ENCODE results near the gene MRRF.
"Not testable (repeated sequence)": the region's sequence is repeated elsewhere in the genome, so short reads cannot be mapped to it uniquely, and the experiment has no call there.

The MRRF gene

DNA sequence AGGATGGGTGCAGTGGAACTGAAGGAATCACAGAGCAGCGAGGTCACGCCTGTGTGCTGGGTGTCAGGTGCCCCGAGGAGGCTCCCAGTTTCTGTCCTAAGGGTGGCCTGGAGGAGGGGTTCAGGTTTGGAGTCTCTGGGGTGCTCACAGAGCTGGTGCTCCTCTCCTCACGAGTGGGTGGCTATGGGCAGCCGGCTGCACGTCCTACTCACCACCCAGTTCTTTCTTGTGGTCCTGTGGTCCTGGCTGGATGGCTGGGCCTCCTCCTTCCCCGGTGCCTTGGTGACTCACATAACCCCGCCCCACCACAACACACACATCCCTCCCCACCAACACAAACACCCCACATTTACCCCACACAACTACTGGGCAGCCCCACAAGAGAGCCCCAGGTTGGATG, 96.2 kb downstream of the MRRF start:
- DNase-seq (ENCODE audit: low spot score), result no peak

DNA sequence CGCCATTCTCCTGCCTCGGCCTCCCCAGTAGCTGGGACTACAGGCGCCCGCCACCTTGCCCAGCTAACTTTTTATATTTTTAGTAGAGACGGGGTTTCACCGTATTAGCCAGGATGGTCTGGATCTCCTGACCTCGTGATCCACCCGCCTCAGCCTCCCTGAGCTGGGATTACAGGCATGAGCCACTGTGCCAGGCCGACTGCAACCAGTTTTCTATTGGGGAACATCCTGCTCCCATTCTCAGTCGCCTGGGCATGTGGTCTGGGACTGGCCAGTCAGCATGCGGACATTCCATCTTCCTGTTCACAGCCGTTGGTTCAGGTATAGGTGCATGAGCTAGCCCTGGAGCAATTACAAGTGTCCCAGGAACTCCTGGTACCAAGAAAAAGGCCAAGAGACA, 98.4 kb downstream of the MRRF start:
- DNase-seq (ENCODE audit: low spot score), result not testable (repeated sequence)

DNA sequence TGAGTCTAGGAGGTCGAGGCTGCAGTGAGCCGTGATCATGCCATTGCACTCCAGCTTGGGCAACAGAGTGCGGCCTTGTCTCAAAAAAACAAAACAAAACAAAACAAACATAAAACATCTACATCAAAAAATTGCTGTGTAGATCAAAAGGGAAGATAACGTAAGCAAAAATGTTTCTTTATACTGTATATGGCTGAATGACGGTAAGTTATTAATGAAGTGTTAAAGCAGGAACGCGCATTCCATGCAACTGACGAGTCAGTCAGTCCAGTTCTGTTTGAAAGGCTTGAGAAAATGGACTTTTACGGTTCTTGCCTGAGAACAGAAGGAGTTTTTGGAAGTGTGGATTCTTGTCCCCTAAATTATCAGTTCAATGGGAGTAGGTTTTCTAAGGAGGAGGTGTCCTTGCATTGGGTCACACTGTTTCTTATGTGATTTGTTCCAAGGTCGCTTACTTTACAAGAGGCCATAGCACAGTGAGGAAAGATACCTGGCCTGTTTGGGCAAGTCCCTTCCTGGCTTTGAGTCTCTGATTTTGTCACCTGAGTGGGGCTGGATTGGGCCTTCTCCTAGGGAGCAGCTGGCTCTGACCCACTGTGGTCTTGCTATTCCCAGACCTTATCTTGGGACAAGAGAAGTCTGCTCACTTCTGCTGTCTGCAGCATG, 99.6 kb downstream of the MRRF start:
- DNase-seq (ENCODE audit: low spot score), result no peak

DNA sequence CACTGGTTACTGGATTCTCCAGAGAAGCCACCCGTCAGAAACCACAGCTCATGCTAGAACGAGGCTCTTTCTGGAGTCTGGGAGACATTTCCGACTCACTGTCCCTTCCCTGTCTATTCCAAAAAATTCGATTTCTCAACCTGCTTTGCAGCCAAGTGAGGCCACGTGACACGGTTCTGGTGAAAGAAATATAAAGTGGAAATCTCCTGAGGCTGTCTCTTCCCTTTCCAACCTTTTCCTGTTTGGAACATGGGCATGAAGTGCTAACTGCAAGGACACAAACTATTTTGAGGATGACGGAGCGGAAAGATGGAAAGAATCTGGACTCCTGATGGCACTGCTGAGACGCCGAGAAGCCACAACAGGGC, 100.1 kb downstream of the MRRF start:
- DNase-seq (ENCODE audit: low spot score), result no peak

DNA sequence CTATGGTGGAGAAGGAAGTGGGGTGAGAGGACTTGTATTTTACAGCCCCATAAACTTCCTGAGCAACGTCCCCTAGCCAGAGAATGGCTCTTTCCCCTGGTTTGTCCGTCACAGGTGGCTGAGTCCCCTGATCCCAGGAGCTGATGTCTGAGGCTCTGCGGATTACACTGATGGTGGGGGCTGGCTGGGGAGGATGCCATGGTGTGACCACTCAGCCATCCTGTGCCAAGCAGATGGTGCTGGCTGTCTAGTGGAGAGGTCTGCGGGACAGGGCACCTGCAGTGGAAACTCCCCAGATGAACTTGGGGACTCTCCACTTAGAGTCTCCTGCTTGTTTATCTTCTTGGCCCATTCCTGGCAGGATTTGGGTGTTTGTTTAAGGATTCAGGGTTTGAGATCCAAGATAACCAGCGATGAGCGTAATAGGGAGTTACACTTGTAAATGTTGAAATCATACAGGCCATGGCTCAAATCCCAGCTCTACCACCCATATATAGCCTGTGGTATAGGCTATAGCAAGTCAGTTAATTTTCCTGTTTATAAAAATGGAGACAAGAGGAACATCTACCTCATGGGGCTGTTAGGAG, 101.5 kb downstream of the MRRF start:
- no peak for DNase-seq (ENCODE audit: low spot score)

DNA sequence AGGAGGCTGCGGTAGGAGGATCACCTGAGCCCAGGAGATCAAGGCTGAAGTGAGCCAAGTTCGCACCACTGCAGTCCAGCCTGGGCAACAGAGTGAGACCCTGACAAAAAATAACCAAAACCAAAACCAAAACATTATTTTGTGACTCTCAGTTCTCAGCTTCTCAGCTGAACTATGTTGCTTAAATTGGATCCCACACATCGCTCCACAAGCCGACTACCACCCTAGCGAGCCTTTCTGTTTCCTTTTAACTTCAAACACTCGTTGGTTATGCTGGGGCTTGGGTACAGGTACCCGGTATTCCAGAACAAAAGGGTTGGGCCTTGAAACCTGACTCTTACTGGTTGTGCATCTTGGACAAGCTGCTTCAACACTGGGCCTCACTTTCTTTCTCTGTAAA, 102.4 kb downstream of the MRRF start:
- DNase-seq (ENCODE audit: low spot score), result no peak

DNA sequence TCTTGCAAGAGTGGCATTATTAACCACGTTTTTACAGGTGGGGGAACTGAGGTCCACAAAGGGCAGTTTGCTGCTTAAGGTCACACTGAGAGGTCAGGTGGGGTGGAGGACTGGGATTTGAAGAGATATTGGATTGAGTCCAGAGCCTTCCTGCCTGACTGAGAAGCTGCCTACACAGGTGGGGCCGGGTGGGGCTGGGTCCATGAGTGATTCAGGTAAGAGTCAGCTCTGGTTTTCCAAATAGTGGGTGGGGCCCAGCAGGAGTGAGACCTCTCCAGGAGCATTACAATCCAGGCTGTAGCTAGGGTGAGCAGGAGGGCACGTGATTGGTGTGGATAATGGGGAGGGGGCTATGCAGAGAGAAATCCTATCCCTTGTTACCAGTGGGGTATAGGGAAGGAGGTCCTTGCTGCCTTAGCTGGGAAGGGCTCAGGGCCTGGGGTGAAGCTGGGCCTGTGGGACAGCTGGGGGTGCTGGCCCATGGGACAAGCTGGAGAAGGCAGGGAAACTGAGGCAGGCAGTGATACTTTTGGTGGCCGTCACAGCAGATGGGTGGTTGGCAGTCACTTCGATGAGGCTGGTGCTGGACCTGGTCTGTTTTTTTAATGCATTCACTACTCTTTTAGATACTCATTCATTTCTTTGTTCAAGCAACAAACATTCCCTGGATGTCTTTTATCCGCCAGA, 103.2 kb downstream of the MRRF start:
- DNase-seq (ENCODE audit: low spot score), result no peak

DNA sequence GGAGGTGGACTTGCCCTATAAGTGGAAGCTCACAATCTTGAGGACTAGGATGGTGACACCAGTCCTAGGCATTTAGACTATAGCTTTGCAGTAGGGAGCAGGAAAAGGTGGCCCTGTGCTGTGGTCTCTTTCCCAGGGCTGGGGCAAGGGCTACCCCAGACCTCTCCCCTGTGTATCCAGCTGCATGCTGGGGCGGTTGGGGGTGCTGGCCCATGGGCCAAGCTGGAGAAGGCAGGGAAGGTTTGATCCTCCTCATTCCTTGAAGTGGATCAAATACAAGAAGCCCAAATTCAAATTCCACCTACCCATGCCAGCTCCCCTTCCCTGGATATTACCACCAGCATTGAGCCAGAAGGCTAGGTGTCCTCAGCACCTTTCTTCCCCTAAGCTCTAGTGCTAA, 104.0 kb downstream of the MRRF start:
- no peak for DNase-seq (ENCODE audit: low spot score)

DNA sequence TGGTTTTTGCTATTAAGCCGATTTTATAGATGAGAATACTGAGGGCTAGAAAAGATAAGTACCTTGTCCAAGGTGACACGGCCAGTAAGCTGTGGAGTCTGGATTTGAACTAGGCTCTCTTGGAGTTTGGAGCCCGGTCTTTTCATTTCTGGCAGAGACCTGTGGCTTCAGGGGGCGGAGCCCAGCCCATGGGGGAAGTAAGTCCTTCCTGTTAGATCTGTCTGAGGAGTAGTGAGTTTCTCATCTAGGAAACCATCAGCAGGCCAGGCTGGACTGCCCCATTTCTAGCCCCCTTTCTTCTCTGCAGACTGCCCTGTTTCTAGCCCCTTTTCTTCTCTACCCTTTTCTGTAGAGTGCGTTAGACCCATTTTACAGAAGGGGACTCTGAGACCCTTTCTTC, 105.6 kb downstream of the MRRF start:
- DNase-seq (ENCODE audit: low spot score), result no peak

DNA sequence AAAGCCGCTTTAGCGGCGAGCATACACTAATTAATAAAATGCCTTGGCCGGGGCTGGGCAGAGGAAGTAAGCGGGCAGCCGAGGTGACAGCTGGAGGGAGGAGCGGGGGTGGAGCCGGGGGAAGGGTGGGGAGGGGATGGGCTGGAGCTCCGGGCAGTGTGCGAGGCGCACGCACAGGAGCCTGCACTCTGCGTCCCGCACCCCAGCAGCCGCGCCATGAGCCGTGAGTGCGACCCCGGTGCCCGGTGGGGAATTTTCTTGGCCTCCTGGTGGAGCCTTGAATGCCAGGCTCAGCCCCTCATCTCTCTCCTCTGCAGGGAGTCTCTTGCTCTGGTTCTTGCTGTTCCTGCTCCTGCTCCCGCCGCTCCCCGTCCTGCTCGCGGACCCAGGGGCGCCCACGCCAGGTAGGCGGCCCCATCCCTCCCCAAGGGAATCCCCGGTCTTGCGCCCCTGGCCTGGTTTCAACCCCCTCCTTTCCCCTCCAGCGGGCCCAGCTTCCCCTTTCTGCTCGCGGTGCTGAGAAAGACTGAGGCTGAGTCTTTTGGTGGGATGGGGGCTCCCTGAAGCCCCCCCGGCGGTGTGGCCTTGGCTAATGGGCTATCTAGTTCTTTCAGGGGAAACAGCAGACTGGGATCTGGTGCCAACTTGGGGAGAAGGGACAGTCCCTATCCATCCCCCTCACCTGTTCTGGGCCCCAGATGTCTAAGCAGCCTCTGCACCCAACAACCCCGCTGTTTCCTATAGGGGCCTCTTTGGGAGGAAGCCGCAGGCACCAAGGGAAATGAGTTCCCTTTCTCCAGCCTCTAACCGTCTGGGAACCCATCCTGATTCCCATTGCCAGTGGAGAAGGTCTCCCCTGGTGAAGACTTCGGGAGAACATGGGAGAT, 106.4 kb downstream of the MRRF start, which contains the start of gene PTGS1:
Gene PTGS1, plus strand, starts transcription at position 156 of the 887 bp plus-strand sequence. Its CDS starts 61 bp downstream, at position 217.
- DNase-seq (ENCODE audit: low spot score), result no peak

DNA sequence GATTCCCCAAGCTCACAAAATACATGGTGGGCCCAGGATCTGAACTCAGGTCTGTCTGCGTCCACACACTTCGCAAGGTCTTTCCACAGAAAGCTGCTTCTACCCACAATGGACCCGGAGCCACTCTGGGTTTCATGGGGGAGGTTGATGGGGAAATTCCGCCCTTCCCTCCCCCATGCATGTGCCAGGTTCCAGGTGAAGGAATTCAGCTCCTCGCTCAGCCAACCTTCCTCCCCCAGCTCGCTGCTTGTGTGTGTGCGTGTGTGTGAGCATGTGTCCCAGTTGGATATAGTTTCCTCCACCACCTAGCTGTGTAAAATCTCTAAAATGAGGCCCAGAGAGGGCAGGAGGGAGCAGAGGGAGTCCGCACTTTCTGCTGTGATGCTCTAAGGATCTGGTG, 107.2 kb downstream of the MRRF start:
- no peak for DNase-seq (ENCODE audit: low spot score)

DNA sequence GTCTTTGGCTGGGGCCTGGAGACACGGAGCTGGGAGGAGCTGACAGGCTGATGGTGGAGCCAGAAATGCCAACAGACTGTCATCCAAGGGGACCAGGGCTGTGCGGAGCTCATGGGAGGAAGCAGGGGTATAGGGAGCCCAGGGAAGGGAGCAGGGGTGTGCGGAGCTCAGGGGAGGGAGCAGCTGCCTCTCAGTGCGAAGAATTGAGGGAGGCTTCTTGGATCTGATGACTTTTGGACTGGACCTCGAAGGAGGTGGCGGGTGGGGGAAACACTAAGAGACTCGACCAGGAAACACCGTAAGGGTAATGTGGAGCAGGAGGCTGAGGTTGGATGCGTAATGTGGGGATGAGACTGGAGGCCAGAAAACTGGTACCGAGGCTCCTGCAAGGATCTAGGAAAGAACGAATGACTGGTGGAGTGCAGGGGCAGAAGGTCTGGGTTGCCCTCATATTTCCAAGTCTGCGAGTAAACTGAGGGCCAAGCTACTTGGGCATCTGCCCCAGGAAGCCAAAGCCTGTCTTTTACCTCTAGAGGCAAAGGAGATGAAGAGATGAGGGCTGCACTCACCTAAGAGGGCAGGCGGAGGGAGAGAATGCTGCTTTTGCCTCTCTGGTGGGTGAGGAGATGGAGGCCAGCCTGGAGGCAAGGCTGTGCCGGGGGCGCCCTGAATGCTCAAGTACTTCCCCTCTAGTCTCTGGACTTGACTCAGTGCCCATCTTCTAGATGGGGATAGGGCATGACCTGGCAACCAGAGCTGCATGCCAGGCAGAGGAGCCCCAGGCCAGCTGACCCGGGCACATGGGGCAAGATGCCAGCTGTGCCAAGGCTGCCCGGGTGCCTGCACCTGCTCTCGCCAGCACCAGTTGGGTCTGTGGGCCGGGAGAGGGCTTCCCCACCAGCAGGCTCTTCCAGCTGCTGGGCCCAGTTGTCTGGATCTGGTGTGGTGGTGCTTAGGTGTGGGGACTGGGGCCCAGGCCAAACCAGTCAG, 108.5 kb downstream of the MRRF start:
- DNase-seq (ENCODE audit: low spot score), result no peak

DNA sequence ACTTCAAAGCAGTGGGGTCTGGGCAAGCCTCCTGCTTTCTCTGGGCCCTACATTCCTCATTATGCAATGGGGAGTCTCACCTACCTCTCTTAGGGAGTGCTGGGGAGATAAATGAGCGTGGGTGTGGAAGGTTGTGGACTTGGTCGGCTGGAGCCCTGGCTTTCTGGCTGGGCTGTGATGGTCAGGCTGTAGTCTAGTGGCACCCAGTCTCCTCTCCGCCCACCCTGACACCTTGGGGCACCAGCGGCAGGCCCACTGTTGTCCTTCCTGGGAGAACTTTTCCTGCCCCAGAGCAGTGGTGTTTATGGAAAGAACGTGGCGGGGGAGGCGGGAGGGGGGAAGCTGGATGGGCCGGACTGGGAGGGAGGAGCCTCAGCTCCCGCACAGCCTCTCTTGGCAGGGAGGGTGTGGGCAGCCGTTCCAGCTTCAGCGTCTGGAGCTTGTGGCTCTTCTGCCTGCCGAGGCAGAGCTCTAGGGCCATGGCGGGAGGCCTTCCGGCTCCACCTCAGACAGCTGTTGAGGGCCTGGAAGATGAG, 110.3 kb downstream of the MRRF start:
- DNase-seq (ENCODE audit: low spot score), result no peak

DNA sequence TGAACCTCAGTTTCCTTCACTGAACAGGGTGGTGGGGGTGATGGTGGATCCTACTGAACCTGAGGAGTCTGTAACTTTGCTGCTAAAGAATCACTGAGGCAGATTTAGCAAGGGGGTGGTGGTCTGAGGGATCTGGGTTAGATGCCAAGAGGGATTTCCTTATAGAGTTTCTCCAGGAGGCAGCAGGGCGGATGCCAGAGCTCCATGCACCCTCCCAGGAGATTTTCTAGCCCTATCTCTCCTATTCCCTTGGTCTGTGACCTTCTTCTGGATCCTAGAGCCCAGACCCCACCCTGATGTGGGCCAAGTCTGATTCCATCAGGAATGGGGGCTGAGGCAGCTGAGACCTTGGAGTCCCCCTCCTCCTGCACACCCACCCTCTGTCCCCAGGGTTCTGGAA, 112.1 kb downstream of the MRRF start:
- DNase-seq (ENCODE audit: low spot score), result no peak

DNA sequence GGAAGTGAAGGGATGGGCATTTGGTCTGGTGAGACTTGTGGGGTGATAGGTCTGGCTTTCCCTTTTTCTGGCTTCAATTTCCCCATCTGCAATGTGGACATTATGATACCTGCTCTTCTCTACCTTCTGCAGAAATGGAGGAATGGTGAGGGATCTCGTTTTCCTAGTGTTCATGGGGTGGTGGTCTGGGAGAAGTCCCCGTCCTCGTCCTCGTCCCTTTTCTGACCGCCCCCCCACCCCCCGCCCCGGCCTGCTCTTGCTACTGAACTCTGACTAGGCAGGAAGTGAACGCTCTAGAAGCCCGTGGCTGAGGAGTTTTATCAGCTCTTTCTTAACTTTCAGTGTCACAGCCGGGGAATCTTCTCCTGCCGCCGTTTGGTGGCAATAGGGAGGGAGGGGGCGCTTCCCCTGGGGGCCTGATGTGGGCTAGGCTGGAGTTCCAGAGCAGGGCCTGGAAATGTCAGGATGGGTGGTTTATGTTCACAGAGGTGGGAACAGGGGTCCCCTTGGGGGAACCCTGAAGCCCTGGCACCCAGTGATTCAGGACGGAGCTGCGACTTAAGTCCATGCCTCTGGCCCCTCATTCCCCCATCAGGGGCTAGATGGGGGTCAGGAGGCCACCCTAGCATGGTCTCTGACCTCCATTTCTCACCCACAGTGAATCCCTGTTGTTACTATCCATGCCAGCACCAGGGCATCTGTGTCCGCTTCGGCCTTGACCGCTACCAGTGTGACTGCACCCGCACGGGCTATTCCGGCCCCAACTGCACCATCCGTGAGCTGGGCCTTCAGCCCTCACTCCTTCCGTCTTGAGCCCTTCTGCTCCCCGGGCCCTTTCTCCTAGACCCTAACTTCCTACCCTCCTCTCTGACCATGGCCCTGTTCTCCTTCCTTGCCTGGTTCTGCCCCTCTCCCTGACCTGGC, 112.8 kb downstream of the MRRF start:
- DNase-seq (ENCODE audit: low spot score), result no peak

DNA sequence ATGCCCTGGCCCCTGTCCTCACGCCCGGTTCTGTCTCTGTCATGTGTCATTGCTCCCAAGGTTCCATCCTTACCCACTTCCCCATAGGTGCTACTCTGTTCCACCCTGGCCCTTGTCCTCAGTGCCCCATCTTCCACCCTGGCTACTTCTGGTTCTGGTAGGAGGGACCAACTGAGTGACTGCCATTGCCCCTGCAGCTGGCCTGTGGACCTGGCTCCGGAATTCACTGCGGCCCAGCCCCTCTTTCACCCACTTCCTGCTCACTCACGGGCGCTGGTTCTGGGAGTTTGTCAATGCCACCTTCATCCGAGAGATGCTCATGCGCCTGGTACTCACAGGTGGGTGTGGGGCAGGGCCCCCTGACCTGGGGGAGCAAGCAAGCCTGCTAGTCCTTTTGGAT, 113.6 kb downstream of the MRRF start:
- no peak for DNase-seq (ENCODE audit: low spot score)

DNA sequence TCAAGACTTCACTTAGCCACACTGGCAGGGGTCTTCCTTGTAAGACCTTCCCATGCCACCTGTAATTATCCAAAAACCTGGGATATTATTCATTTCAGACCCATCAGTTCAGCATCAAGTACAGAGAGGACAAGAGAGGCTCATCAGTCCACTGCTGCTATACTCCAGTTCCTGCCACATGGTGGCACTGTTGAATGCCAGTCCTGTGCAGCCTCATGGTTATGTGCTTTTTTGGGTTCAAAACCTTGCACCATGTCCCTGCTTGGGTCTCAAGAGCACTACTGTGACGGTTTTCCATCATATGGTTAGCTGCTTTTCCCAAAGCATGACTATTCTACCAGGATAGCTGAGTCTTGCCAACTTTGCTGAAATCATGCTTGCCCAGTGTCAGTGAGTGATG, 114.7 kb downstream of the MRRF start:
- DNase-seq (ENCODE audit: low spot score), result no peak

DNA sequence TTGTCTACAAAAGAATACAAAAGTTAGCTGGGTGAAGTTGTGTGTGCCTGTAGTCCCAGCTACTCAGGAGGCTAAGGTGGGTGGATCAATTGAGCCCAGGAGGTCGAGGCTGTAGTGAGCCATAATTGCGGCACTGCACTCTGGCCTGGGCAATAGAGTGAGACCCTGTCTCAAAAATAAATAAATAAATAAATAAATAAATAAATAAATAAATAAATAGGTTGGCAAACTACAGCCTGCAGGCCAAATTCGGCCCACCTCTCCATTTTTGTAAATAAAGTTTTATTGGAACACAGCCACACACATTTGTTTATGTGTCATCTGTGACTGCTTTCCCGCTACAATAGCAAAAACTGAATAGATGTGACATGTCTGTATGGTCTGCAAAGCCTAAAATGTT, 115.6 kb downstream of the MRRF start:
- no peak for DNase-seq (ENCODE audit: low spot score)
